Testis (tissue), 3 donors: ENCODE data around the gene SCEL. TPM values are rescaled to one million over a fixed set of nuclear protein-coding genes. Genes with fewer than 3 reads are reported as not detected.

Experiments used
- DNase-seq: peaks from one replicate; pipeline ENCODE4 v3.0.0-alpha.2; 2019
- H3K27ac ChIP-seq, 2 donors: fragments of 200-600 bp; sonication (generic); one replicate each; pipeline ENCODE4 v1.5.1; 2019
- H3K27me3 ChIP-seq: fragments of 200-600 bp; sonication (generic); one replicate; pipeline ENCODE4 v1.5.1; 2019
- H3K36me3 ChIP-seq: fragments of 200-600 bp; sonication (generic); one replicate; pipeline ENCODE4 v1.5.1; 2017; ENCODE audit warnings: low read depth; ENCODE audit errors: missing control alignments
- H3K4me1 ChIP-seq: fragments of 200-600 bp; sonication (generic); one replicate; pipeline ENCODE4 v1.5.1; 2019
- H3K4me3 ChIP-seq, 2 donors: fragments of 200-600 bp; sonication (generic); one replicate each; pipeline ENCODE4 v1.5.1; 2017 to 2019
- H3K9me3 ChIP-seq: fragments of 200-600 bp; sonication (generic); one replicate; pipeline ENCODE4 v1.5.1; 2017
- CTCF ChIP-seq, 3 experiments: fragments of 450-650 bp in 2 of 3; fragments of 200-600 bp in 1 of 3; sonication (generic) in 1 of 3; IDR thresholded peaks; one replicate each; pipeline ENCODE4 v1.5.1; 2016 to 2019; ENCODE audit warnings: antibody characterized with exemption in 3 of 3, mild to moderate bottlenecking in 2 of 3, moderate library complexity in 1 of 3
- POLR2A ChIP-seq: fragments of 450-650 bp; IDR thresholded peaks from one replicate; pipeline ENCODE4 v1.6.1; 2017; ENCODE audit warnings: antibody characterized with exemption, mild to moderate bottlenecking, moderate library complexity
- WGBS, 2 donors: methylation state at CpG; one replicate each; pipeline ENCODE4 v1.1.5; 2018; 5-methylcytosine and 5-hydroxymethylcytosine counted together
- intact Hi-C: fragments of 100-400 bp; cut with DNase I; formaldehyde crosslinking; loops from one replicate; pipeline ENCODE4 v1.15.1; 2023; ENCODE audit warnings: low total_unique reads
- polyA plus RNA-seq: library from polyadenylated mRNA; stranded (reverse); fragments of 350-450 nt; fragmentation: Illumina TruSeq; extraction: RNeasy Lipid Tissue Mini Kit (QIAGEN cat#74804); gene quantifications from one replicate; pipeline ENCODE4 v1.2.3, GENCODE V29; 2014; ENCODE audit warnings: low read depth, low replicate concordance; ENCODE audit not compliant: insufficient read depth
- total RNA-seq, 2 donors: library from RNA; depleted of rRNA; stranded (reverse); fragments of >200 nt; gene quantifications; one replicate each; pipeline ENCODE4 v1.2.3, GENCODE V29; 2016

The SCEL gene
- total and polyA plus RNA-seq, 3 donors from 2014 or later: 2.5 to 3.5 (median 2.5) TPM

- H3K4me3 ChIP-seq: no peak overlapping the region
- TF ChIP-seq CTCF (IDR thresholded peaks at IDR 0.05) (no peak), POLR2A (no peak)
- WGBS, 2 donors: 93 to 95% methylated on average over 7 of the region's 7 CpGs
- H3K4me1 ChIP-seq: no peaks in the 10 kb centered on the region
- intact Hi-C loops: no loop called here
- no peaks in the 10 kb centered on the region for H3K9me3 ChIP-seq
- H3K27me3 ChIP-seq: no peaks in the 10 kb centered on the region
- no peak overlapping the region for H3K27ac ChIP-seq
- H3K36me3 ChIP-seq: no peaks in the 10 kb centered on the region
- DNase-seq: no peak
These were observed 1.9 kb downstream of the SCEL start for GRCh38 chr13:77537289-77537919.

GRCh38 chr13:77543711-77544110, 8.2 kb downstream of the SCEL start:
- Histone ChIP-seq H3K36me3 (no peaks in the 10 kb centered on the region), H3K4me1 (no peaks in the 10 kb centered on the region), H3K9me3 (no peaks in the 10 kb centered on the region), H3K4me3 (no peak overlapping the region), H3K27me3 (no peaks in the 10 kb centered on the region), H3K27ac (no peak overlapping the region)
- intact Hi-C loops: no loop called here
- DNase-seq: no peak
- 72 to 74% methylated on average over 8 of the region's 8 CpGs for WGBS, 2 donors
- no peak for TF ChIP-seq CTCF (IDR thresholded peaks at IDR 0.05)
- no peak for TF ChIP-seq POLR2A

GRCh38 chr13:77544355-77544754, 8.8 kb downstream of the SCEL start:
- Histone ChIP-seq H3K4me1 (no peaks in the 10 kb centered on the region), H3K36me3 (no peaks in the 10 kb centered on the region), H3K9me3 (no peaks in the 10 kb centered on the region), H3K27ac (no peak overlapping the region), H3K27me3 (no peaks in the 10 kb centered on the region), H3K4me3 (no peak overlapping the region)
- intact Hi-C loops: no loop called here
- DNase-seq: peak; percentile 37
- TF ChIP-seq POLR2A (no peak), CTCF (IDR thresholded peaks at IDR 0.05) (no peak)
- 25 to 27% methylated on average over 1 of the region's 1 CpG for WGBS, 2 donors

GRCh38 chr13:77544758-77545338, 9.3 kb downstream of the SCEL start:
- TF ChIP-seq POLR2A: no peak
- no peak for TF ChIP-seq CTCF (IDR thresholded peaks at IDR 0.05)
- Histone ChIP-seq H3K27me3 (no peaks in the 10 kb centered on the region), H3K36me3 (no peaks in the 10 kb centered on the region), H3K4me1 (no peaks in the 10 kb centered on the region), H3K9me3 (no peaks in the 10 kb centered on the region), H3K4me3 (no peak overlapping the region), H3K27ac (peak overlapping the region in 1 of 2 donors; percentile 26)
- no peak for DNase-seq
- intact Hi-C loops: no loop called here
- WGBS, 2 donors: 40 to 53% methylated on average over 4 of the region's 4 CpGs
